ENCODE measurements around the gene SS18L1.

DNA sequence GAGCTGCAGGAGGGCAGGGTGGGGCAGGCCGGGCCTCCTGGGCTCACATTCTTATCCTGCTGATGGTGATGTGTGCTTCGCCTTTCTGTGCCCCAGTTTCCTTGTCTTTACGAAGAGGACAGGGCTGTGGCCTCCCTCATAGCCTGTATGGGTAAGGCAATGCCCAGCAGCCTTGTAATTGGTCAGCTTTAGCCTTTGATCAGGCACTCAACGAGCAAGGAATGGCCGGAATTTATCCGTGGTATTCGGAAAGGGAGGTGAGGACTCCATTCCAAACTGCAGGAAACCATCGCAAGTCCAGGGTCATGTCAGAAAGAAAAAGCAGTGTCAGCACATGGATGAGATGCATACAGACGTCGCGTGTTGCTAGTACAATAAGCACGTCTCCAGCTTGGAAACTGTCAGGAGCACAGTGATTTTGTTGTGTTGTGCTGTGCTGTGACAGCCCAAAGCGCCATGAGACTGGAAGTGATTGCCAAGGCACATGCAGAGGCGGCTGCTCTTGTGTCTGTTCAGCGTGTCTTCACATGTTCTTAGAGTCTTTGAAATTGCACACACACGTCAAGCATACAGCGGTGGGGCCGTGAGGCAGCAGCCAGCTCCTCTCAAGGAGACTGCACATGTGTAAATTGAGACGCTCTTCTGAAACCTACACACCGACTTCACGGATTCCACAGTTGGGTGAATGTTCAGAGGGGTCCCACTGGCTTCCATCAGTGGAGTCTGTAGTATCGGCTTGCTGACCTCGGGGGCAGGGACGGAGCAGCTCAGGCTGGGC, 6.2 kb downstream of the SS18L1 start:
- TF ChIP-seq, protein P1, sequence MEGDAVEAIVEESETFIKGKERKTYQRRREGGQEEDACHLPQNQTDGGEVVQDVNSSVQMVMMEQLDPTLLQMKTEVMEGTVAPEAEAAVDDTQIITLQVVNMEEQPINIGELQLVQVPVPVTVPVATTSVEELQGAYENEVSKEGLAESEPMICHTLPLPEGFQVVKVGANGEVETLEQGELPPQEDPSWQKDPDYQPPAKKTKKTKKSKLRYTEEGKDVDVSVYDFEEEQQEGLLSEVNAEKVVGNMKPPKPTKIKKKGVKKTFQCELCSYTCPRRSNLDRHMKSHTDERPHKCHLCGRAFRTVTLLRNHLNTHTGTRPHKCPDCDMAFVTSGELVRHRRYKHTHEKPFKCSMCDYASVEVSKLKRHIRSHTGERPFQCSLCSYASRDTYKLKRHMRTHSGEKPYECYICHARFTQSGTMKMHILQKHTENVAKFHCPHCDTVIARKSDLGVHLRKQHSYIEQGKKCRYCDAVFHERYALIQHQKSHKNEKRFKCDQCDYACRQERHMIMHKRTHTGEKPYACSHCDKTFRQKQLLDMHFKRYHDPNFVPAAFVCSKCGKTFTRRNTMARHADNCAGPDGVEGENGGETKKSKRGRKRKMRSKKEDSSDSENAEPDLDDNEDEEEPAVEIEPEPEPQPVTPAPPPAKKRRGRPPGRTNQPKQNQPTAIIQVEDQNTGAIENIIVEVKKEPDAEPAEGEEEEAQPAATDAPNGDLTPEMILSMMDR (conservative IDR thresholded peaks at IDR 0.05 in 1 of 2, IDR thresholded peaks at IDR 0.05 in 1 of 2; ENCODE audit: low read depth in 1 of 2, low read length in 2 of 2) = no peak
- no peak for TF ChIP-seq EZH2 (IDR thresholded peaks at IDR 0.05; ENCODE audit: low read length, missing control alignments)

All from fibroblast of lung (primary cell).